SK-N-MC (cell line): Measurements from ENCODE around the gene UTP25.

Source experiments
- DNase-seq: peaks from one replicate; pipeline ENCODE4 v3.0.0-alpha.2; 2011; ENCODE audit warnings: low read depth, low spot score
- H3K27ac ChIP-seq: fragments of 200-600 bp; sonication (generic); 2 replicates; pipeline ENCODE4 v1.5.1; 2016; ENCODE audit warnings: mixed run types
- H3K36me3 ChIP-seq: fragments of 200-600 bp; sonication (generic); 2 replicates; pipeline ENCODE4 v1.6.1; 2017; ENCODE audit warnings: antibody characterized with exemption, low read length, mixed read lengths; ENCODE audit not compliant: insufficient read depth
- H3K4me3 ChIP-seq: fragments of 200-600 bp; sonication (generic); 2 replicates; pipeline ENCODE4 v1.5.1; 2016
- H3K9ac ChIP-seq: fragments of 200-600 bp; sonication (generic); 2 replicates; pipeline ENCODE4 v1.8.0; 2017; ENCODE audit warnings: mixed run types, mixed read lengths; ENCODE audit not compliant: insufficient read length
- H3K9me3 ChIP-seq: fragments of 200-600 bp; sonication (generic); 2 replicates; pipeline ENCODE4 v1.6.1; 2017; ENCODE audit warnings: low read depth, mild to moderate bottlenecking, antibody characterized with exemption, low read length, moderate library complexity, mixed read lengths
- EZH2 ChIP-seq: fragments of 200-600 bp; sonication (generic); IDR thresholded peaks from one replicate; pipeline ENCODE4 v1.6.1; 2017; ENCODE audit warnings: antibody characterized with exemption
- FOXP2 ChIP-seq: optimal IDR thresholded peaks from 2 replicates; pipeline ENCODE3; 2011; ENCODE audit warnings: mild to moderate bottlenecking, moderate library complexity; ENCODE audit not compliant: insufficient read depth; ENCODE audit errors: extremely low read length, control extremely low read depth
- POLR2AphosphoS5 ChIP-seq: IDR thresholded peaks from 2 replicates; pipeline ENCODE4 v1.6.1; 2012; ENCODE audit warnings: mild to moderate bottlenecking, low read depth, low read length, borderline replicate concordance

UTP25 gene

DNA sequence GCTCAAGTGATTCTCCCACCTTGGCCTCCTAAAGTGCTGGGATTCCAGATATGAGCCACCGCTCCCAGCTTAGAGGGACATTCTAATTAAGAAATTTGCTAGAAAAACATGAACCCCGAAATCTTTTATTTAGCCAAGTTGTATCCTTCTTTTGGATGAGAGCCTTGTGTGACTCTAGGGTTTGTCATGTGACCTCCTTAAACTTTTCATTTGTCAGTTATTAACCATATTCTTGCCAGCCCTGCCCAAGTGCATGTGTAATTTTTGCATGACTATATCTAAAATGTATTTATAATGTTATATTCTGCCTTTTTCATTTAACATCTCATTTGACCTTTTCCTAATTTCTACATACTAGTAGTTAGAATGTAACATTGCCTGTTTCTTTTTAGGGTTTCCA is 1.9 kb downstream of the UTP25 start:
- DNase-seq, result no peak
- TF ChIP-seq FOXP2 (no peak), EZH2 (no peak), POLR2AphosphoS5 (no peak)
- Histone ChIP-seq H3K9ac (peak overlapping the region; percentile 16), H3K4me3 (no peak overlapping the region), H3K27ac (no peak overlapping the region), H3K9me3 (no peaks in the 10 kb centered on the region), H3K36me3 (peaks cover 42% of the 10 kb centered on the region)

- no peak overlapping the region for H3K4me3 ChIP-seq
- peaks cover 52% of the 10 kb centered on the region for H3K36me3 ChIP-seq
- no peak for TF ChIP-seq FOXP2
- no peak for TF ChIP-seq POLR2AphosphoS5
- no peak for TF ChIP-seq EZH2
- peak overlapping the region; percentile 16 for H3K9ac ChIP-seq
- H3K9me3 ChIP-seq, result no peaks in the 10 kb centered on the region
- DNase-seq, result no peak
- no peak overlapping the region for H3K27ac ChIP-seq
Measured at GRCh38 chr1:209830722-209831121, 3.0 kb downstream of the UTP25 start.

DNA sequence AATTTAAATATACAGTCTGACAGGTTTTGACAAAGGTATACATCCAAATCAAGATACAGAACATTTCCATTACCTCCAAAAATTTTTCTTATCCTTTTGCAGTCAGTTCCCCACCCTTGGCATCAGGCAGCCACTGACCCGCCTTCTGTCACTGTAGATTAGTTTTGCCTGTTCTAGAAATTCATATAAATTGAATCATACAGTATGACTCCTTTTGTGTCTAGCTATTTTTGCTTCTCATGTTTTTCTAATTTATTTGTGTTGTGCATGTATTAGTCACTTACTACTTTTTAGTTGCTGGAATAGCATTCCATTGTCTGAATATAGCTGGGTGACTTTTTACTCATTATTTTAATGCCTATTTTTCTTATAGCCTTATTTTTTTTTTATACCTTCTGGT is 3.8 kb downstream of the UTP25 start:
- H3K27ac ChIP-seq, result no peak overlapping the region
- no peak overlapping the region for H3K4me3 ChIP-seq
- DNase-seq, result no peak
- no peak for TF ChIP-seq EZH2
- TF ChIP-seq FOXP2, result no peak
- TF ChIP-seq POLR2AphosphoS5, result no peak
- peaks cover 61% of the 10 kb centered on the region for H3K36me3 ChIP-seq
- H3K9ac ChIP-seq, result no peak overlapping the region
- no peaks in the 10 kb centered on the region for H3K9me3 ChIP-seq

GRCh38 chr1:209835782-209836298 is 8.1 kb downstream of the UTP25 start:
- TF ChIP-seq FOXP2 (no peak), POLR2AphosphoS5 (no peak), EZH2 (no peak)
- Histone ChIP-seq H3K4me3 (no peak overlapping the region), H3K36me3 (peaks cover 98% of the 10 kb centered on the region), H3K9me3 (no peaks in the 10 kb centered on the region), H3K27ac (no peak overlapping the region), H3K9ac (no peak overlapping the region)
- no peak for DNase-seq

GRCh38 chr1:209837671-209838070 is 9.9 kb downstream of the UTP25 start:
- peaks cover 100% of the 10 kb centered on the region for H3K36me3 ChIP-seq
- DNase-seq, result no peak

GRCh38 chr1:209838537-209838936 is 10.8 kb downstream of the UTP25 start:
- no peak for TF ChIP-seq FOXP2
- no peak for TF ChIP-seq POLR2AphosphoS5
- TF ChIP-seq EZH2, result no peak
- Histone ChIP-seq H3K27ac (no peak overlapping the region), H3K36me3 (peaks cover 100% of the 10 kb centered on the region), H3K9ac (no peak overlapping the region), H3K9me3 (no peaks in the 10 kb centered on the region), H3K4me3 (no peak overlapping the region)
- DNase-seq, result no peak

More at GRCh38 chr1:209837671-209838070, 9.9 kb downstream of the UTP25 start:
- H3K27ac ChIP-seq, result no peak overlapping the region
- no peak overlapping the region for H3K9ac ChIP-seq
- TF ChIP-seq EZH2, result no peak
- TF ChIP-seq FOXP2, result no peak
- no peak for TF ChIP-seq POLR2AphosphoS5
- no peak overlapping the region for H3K4me3 ChIP-seq
- H3K9me3 ChIP-seq, result no peaks in the 10 kb centered on the region

GRCh38 chr1:209839875-209840546 is 12.2 kb downstream of the UTP25 start:
- Histone ChIP-seq H3K27ac (no peak overlapping the region), H3K4me3 (no peak overlapping the region), H3K36me3 (peaks cover 97% of the 10 kb centered on the region), H3K9me3 (no peaks in the 10 kb centered on the region), H3K9ac (no peak overlapping the region)
- no peak for DNase-seq
- TF ChIP-seq FOXP2 (no peak), EZH2 (no peak), POLR2AphosphoS5 (no peak)

DNA sequence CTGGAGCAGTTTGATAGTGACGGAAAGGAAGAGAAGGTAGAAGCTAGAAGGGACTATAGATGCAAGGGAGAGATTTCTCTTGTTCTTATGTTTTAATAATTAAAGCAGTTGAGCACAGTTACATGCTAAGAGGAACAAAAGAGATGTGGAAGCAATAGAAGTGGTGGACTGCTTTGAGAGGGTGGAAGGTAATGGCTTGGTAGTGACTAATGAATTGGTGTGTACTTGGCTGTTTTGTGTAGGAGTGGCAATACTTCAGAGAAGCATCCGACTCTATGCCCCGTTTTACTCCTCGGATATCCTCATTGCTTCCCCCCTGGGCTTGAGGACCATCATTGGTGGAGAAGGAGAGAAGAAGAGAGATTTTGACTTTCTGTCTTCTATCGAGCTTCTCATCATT is 12.8 kb downstream of the UTP25 start:
- Histone ChIP-seq H3K27ac (no peak overlapping the region), H3K9ac (no peak overlapping the region), H3K36me3 (peaks cover 97% of the 10 kb centered on the region), H3K9me3 (no peaks in the 10 kb centered on the region), H3K4me3 (no peak overlapping the region)
- TF ChIP-seq FOXP2 (no peak), EZH2 (no peak), POLR2AphosphoS5 (no peak)
- no peak for DNase-seq
